WTC11 (cell line): ENCODE data around the gene ATL2.

Experiments
- CBFB ChIP-seq: sonication (generic); formaldehyde crosslinking; IDR thresholded peaks from 2 replicates; pipeline ENCODE4 v1.8.1; 2022; ENCODE audit warnings: mild to moderate bottlenecking, low read depth, missing genetic modification reagents
- KAT7 ChIP-seq: sonication (generic); formaldehyde crosslinking; IDR thresholded peaks from 2 replicates; pipeline ENCODE4 v1.8.1; 2023; ENCODE audit warnings: missing genetic modification reagents, mild to moderate bottlenecking, borderline replicate concordance
- NR1H2 ChIP-seq: sonication (generic); formaldehyde crosslinking; IDR thresholded peaks from 2 replicates; pipeline ENCODE4 v1.9.0; 2021; ENCODE audit warnings: mild to moderate bottlenecking, moderate library complexity, missing genetic modification reagents
- SMAD3 ChIP-seq: sonication (generic); formaldehyde crosslinking; IDR thresholded peaks from 2 replicates; pipeline ENCODE4 v1.8.0; 2022; ENCODE audit warnings: missing genetic modification reagents, mild to moderate bottlenecking, borderline replicate concordance
- TEAD4 ChIP-seq: sonication (generic); formaldehyde crosslinking; IDR thresholded peaks from 2 replicates; pipeline ENCODE4 v1.8.0; 2022; ENCODE audit warnings: mild to moderate bottlenecking, missing genetic modification reagents
- ZNF121 ChIP-seq: sonication (generic); formaldehyde crosslinking; IDR thresholded peaks from 2 replicates; pipeline ENCODE4 v1.8.0; 2023; ENCODE audit warnings: missing genetic modification reagents
- TF ChIP-seq, protein P1 (sequence below): fragments of 200-600 bp; IDR thresholded peaks from 2 replicates; pipeline ENCODE4 v1.8.0; 2022; ENCODE audit warnings: antibody characterized with exemption
- TF ChIP-seq, protein P2 (sequence below): sonication (generic); formaldehyde crosslinking; conservative IDR thresholded peaks from 2 replicates; pipeline ENCODE4 v1.8.1; 2023; ENCODE audit warnings: mild to moderate bottlenecking, low read depth, missing genetic modification reagents, moderate library complexity
- TF ChIP-seq, protein P3 (sequence below): sonication (generic); formaldehyde crosslinking; IDR thresholded peaks from 2 replicates; pipeline ENCODE4 v1.8.0; 2022; ENCODE audit warnings: mild to moderate bottlenecking, missing genetic modification reagents

DNA sequence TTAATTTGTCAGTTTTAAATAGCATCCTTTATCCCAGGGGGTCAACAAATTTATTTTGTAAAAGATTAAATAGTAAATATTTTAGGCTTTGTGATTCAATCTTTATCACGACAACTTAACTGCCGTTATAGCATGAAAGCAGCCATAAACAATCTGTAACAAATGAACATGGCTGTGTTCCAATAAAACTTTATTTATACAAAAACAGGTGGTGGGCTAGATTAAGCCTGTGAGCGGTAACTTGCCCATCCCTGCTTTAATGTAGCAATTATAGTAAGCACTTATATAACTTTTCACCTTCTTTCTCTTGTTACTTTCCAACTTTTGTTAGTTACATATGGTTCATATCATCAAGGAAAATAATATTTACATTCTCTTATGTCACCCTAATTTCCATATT is 121.9 kb downstream of the ATL2 start:
- TF ChIP-seq, protein P1, sequence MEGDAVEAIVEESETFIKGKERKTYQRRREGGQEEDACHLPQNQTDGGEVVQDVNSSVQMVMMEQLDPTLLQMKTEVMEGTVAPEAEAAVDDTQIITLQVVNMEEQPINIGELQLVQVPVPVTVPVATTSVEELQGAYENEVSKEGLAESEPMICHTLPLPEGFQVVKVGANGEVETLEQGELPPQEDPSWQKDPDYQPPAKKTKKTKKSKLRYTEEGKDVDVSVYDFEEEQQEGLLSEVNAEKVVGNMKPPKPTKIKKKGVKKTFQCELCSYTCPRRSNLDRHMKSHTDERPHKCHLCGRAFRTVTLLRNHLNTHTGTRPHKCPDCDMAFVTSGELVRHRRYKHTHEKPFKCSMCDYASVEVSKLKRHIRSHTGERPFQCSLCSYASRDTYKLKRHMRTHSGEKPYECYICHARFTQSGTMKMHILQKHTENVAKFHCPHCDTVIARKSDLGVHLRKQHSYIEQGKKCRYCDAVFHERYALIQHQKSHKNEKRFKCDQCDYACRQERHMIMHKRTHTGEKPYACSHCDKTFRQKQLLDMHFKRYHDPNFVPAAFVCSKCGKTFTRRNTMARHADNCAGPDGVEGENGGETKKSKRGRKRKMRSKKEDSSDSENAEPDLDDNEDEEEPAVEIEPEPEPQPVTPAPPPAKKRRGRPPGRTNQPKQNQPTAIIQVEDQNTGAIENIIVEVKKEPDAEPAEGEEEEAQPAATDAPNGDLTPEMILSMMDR: no peak
- TF ChIP-seq SMAD3 (CRISPR knock-in tag) (no peak), TEAD4 (CRISPR knock-in tag) (no peak), CBFB (no peak), ZNF121 (CRISPR knock-in tag) (no peak), KAT7 (CRISPR knock-in tag) (no peak), NR1H2 (CRISPR knock-in tag) (no peak)
- TF ChIP-seq, protein P2, sequence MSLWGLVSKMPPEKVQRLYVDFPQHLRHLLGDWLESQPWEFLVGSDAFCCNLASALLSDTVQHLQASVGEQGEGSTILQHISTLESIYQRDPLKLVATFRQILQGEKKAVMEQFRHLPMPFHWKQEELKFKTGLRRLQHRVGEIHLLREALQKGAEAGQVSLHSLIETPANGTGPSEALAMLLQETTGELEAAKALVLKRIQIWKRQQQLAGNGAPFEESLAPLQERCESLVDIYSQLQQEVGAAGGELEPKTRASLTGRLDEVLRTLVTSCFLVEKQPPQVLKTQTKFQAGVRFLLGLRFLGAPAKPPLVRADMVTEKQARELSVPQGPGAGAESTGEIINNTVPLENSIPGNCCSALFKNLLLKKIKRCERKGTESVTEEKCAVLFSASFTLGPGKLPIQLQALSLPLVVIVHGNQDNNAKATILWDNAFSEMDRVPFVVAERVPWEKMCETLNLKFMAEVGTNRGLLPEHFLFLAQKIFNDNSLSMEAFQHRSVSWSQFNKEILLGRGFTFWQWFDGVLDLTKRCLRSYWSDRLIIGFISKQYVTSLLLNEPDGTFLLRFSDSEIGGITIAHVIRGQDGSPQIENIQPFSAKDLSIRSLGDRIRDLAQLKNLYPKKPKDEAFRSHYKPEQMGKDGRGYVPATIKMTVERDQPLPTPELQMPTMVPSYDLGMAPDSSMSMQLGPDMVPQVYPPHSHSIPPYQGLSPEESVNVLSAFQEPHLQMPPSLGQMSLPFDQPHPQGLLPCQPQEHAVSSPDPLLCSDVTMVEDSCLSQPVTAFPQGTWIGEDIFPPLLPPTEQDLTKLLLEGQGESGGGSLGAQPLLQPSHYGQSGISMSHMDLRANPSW (CRISPR knock-in tag): no peak
- TF ChIP-seq, protein P3, sequence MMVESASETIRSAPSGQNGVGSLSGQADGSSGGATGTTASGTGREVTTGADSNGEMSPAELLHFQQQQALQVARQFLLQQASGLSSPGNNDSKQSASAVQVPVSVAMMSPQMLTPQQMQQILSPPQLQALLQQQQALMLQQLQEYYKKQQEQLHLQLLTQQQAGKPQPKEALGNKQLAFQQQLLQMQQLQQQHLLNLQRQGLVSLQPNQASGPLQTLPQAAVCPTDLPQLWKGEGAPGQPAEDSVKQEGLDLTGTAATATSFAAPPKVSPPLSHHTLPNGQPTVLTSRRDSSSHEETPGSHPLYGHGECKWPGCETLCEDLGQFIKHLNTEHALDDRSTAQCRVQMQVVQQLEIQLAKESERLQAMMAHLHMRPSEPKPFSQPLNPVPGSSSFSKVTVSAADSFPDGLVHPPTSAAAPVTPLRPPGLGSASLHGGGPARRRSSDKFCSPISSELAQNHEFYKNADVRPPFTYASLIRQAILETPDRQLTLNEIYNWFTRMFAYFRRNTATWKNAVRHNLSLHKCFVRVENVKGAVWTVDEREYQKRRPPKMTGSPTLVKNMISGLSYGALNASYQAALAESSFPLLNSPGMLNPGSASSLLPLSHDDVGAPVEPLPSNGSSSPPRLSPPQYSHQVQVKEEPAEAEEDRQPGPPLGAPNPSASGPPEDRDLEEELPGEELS (CRISPR knock-in tag): no peak
